ENCODE data around the gene YWHAB.

GRCh38 chr20:44851545-44851944 is 34.0 kb upstream of the YWHAB start:
- TF ChIP-seq POLR2A (IDR thresholded peaks at IDR 0.05; ENCODE audit: low read length), result no peak
- no peak for TF ChIP-seq GATA1 (IDR thresholded peaks at IDR 0.05; ENCODE audit: low read depth, low read length)

Measured in erythroblast (primary cell).